GM20000 (cell line): ENCODE measurements around the gene LRMDA.

Experiments used
- DNase-seq: peaks from one replicate; pipeline ENCODE4 v3.0.0; 2012; ENCODE audit warnings: low spot score
- CTCF ChIP-seq: IDR thresholded peaks from 2 replicates; pipeline ENCODE4 v1.5.1; 2012; ENCODE audit warnings: mild to moderate bottlenecking, control low read depth; ENCODE audit errors: extremely low read depth, missing control alignments

The LRMDA gene

GRCh38 chr10:75528392-75528791, 97.0 kb downstream of the LRMDA start:
- TF ChIP-seq CTCF = no peak

DNA sequence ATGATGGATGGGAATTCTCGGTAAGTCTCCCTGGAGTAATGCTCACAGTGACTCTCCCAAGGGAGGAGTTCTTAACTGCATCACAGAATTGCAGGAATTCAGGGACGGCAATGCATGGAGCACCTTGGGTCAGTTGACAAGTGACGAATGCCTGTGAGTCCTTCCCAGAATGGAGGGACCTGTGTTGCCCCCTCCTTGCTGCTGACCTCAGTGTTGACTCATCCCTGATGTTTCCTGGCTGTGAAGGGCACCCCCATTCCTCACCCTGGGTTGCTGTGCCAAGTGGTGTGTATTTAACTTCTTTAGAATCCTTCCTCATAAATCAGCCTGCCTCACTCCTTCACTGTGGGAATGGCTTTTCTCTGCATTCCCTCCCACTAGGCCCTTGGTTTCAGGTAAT, 98.9 kb downstream of the LRMDA start:
- no peak for DNase-seq
- no peak for TF ChIP-seq CTCF

More at GRCh38 chr10:75528392-75528791, 97.0 kb downstream of the LRMDA start:
- DNase-seq = no peak

- no peak for DNase-seq
- no peak for TF ChIP-seq CTCF
Measured at GRCh38 chr10:75531571-75532031, 100.2 kb downstream of the LRMDA start.

- TF ChIP-seq CTCF = no peak
- no peak for DNase-seq
Measured at GRCh38 chr10:75532253-75532924, 101.0 kb downstream of the LRMDA start.

- no peak for DNase-seq
- no peak for TF ChIP-seq CTCF
Measured at GRCh38 chr10:75538144-75538543, 106.7 kb downstream of the LRMDA start.

DNA sequence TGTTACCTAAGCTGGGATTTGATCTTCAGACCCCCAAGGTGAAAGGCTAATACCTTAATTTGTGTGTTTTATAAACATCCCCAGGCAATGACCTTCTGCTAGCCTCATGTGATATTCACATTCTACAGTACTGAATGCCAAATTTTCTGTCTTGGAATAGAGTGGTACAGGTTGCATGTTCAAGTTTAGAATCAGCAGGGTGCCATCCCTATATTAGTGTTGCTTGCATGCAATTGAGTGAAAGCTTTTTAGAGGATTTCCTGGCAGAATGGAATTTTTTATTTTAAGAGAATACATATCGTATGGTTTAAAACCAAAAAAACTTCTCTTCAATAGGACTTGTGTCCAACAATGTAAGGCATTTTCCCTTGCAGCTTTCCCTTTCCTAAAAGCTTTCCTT, 107.3 kb downstream of the LRMDA start:
- TF ChIP-seq CTCF = no peak
- DNase-seq = no peak

GRCh38 chr10:75540357-75540966, 109.0 kb downstream of the LRMDA start:
- no peak for DNase-seq
- no peak for TF ChIP-seq CTCF
